GM23248 (cell line): Measurements from ENCODE around the gene LPP.

Experiments used
- EZH2 ChIP-seq: fragments of 200-600 bp; sonication (generic); IDR thresholded peaks from 2 replicates; pipeline ENCODE4 v1.6.1; 2018; ENCODE audit warnings: antibody characterized with exemption, mild to moderate bottlenecking; ENCODE audit not compliant: insufficient read depth, poor library complexity, severe bottlenecking
- EZH2phosphoT487 ChIP-seq: fragments of 200-600 bp; sonication (generic); IDR thresholded peaks from 2 replicates; pipeline ENCODE4 v1.6.1; 2018; ENCODE audit warnings: antibody characterized with exemption, moderate library complexity, mild to moderate bottlenecking, low read depth; ENCODE audit not compliant: insufficient read depth

- no peak for TF ChIP-seq EZH2phosphoT487
- TF ChIP-seq EZH2 = no peak
These were observed 19.1 kb upstream of the LPP start for GRCh38 chr3:188134856-188135255.
